HG02623 (cell line): Measurements from ENCODE around the gene PTGDS.

ENCODE experiments used
- ATAC-seq: cut with Tn5 transposase; IDR thresholded peaks from one replicate; pipeline ENCODE4 v1.9.1; 2021; ENCODE audit warnings: moderate library complexity; ENCODE audit not compliant: unreplicated experiment

Gene PTGDS

DNA sequence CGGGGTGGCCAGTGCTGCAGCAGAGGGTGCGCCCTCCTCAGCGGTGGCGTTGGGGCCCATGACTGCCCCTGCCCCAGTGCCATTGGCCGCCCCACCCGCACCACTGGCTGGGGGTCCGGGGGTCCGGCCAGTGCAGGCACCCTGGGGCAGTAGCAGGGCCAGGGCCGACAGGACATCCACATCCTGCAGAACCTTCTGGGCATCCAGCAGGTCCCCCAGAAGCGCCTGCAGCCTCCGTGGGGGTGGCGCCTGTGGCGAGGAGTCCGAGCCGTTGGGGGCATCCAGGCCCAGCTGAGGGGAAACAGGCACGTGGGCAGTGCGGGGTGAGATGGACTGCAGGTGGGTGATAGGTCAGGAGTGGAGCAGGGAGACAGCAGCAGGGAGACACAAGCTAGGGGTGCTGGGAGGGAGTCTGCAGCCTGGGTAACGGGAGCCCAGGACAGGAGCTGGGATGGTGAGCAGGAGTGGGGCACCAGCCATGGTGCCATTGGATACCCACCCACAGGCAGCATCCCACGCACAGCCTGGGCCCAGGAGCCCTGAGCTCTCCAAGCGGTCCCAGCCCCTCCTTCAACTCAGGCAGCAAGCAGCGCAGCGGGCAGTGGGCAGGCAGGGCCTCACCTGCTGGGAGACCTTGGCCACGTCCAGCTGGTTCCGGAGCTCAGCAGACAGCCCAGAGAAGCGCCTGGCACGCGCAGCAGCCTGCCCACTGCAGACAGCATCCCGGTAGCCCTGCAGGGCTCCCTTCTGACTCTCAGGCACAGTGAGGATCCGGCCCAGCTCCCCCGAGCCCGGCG is 43.7 kb downstream of the PTGDS start:
- no peak for ATAC-seq

DNA sequence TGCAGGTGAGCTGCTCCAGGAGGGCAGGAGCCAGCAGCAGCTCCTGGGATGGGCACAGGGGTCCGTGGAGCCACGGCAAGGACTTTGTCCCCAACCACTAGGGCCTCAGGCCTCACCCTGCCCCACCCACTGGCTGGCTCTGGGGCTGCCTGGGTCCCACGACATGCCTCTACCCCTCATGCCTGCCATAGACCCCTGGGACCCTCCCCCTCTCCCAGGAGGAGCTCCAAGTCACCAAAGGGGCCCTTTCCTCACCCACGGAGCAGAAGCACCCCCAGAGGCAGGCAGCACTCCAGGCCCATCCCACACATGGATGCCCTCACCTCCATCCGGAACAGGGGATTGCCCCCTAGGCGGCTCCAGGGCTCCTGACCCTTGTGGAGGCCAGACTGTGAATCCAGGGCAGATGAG is 44.3 kb downstream of the PTGDS start:
- ATAC-seq, result no peak

DNA sequence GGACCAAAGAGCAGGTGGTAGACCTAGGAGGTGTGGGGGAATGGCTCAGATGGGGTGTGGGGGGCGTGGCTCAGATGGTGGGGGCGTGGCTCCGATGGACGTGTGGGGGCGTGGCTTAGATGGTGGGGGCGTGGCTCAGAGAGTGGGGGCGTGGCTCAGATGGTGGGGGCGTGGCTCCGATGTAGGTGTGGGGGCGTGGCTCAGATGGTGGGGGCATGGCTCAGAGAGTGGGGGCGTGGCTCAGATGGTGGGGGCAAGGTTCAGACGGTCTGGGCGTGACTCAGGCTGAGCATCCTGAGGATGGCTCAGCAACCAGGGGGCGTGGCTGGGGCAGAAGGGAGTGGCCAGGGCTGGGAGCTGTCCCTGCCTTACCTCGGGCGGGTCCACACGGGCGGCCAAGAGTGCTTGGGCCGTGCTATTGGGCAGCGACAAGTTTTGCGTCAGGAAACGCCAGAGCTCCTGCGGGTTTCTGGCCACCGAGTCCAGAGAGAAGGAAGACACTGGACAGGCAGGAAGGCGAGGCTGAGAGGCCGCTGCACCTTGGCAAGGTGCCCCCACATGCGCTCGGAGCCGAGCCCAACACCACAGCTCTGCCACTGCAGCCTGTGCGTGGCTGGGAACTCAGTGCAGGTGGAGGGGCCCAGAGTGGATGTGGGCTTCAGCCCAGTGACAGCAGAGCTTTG is 44.8 kb downstream of the PTGDS start:
- no peak for ATAC-seq

DNA sequence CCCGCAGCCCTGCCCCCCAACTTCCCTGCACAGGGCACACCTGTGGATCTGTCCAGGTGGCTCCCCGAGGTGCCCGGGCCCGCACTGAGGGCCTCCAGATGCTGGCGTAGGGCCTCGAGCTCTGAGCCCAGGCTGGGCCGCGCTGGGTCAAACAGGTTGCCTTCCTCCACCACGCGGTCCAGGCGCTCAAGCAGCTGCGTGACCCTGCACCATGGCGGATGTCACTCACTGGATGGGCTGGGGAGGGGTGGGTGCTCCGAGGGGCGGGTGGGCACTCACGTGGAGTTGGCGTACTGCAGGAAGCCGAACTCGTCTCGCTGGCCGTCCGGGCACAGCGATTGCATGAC is 45.3 kb downstream of the PTGDS start:
- no peak for ATAC-seq

DNA sequence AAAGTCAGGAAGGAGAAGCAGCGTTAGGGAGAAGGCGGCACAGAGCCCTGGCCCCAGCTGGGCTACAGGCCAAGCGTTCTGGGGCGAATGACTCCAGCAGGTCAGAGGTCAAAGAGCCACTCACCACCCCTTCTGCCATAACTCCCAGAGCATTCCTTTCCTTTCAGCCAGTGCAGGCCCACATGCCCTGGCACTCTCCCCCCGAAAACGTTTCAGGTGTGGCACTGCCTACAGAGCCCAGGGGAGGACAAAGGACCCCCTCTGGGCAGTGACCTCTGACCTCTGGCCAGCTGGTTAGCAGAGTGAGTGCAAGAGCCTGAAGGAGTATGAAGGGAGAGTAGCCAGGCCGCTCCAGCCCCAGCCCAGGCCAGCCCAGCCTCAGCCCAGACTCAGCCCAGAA is 45.9 kb downstream of the PTGDS start:
- no peak for ATAC-seq

DNA sequence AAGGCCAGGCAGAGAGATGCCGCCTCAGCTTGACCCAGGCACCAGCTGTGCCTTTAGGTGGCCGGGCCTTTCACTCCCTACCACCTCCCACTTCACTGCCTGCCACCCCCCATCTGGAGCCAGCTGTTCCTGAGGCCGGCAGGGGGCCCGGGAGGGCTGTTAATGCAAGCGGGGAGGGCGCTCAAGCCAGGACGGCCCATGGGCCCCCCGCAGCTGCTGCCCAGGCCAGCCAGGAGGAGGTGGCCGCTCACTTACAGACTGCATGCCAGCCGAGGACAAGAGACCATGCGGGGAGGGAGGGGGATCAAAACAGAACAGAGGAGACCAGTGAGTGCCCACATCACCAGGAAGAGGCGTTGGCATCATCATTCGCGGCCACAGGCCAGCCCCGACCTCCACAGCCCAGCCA is 46.3 kb downstream of the PTGDS start:
- no peak for ATAC-seq

DNA sequence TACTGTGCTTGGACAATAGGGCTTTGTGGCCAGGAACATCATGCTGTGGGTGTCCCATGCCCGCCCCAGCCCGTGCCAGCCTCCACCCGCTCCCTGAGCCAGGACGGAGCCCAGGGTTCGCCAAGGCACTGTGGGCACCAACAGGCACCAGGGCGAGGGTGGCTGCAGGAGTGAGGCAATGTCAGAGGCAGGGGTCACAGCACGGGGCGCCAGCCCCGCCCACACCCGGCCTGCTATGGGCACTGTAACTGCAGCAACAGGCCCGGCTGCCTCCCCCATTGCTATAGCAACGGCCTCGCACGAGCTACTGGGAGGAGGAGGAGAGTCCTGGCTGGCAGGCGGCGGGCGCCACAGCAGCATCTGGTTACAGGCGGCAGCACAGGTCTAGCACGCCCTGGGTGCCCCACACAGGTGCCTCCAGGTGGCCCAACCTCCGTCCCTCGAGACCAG is 48.2 kb downstream of the PTGDS start:
- ATAC-seq, result no peak

DNA sequence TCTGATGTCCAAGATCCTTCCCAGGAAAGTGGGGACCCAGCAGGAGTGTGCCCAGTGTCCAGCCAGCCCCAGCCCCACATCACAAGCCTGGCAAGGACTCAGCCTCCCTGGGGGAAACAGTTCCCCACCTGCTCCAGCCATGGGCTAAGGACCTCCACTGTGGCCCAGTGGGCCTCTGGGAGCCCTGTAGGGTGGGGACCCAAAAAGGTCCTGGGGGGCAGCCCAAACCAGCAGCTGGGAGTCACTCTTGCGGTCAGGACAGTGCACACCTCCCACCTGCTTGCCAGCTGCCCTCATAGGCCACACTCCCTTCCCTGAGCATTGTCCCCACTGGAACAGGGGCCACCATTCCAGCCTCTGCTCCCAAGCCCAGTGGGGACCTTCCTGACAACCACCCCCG is 49.1 kb downstream of the PTGDS start:
- no peak for ATAC-seq

DNA sequence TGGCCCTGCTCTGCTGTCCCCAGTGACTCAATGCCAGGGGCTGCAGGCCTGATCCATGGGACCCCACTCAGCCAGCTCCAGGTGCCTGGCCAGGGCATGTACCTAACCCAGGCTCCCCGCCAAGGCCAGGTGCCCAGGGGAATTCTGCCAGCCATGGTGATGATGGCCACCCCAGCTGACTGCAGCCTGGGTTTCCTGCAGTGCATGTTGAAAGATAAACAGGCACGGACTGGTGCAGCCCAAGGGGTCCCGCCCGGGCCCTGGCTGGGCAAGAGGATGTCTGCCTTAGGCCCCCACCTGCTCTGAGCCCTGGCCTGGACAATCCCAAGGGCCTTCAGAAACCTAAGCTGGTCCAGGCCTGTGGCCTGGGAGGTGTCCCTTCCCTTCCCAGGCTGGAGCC is 49.5 kb downstream of the PTGDS start:
- no peak for ATAC-seq

DNA sequence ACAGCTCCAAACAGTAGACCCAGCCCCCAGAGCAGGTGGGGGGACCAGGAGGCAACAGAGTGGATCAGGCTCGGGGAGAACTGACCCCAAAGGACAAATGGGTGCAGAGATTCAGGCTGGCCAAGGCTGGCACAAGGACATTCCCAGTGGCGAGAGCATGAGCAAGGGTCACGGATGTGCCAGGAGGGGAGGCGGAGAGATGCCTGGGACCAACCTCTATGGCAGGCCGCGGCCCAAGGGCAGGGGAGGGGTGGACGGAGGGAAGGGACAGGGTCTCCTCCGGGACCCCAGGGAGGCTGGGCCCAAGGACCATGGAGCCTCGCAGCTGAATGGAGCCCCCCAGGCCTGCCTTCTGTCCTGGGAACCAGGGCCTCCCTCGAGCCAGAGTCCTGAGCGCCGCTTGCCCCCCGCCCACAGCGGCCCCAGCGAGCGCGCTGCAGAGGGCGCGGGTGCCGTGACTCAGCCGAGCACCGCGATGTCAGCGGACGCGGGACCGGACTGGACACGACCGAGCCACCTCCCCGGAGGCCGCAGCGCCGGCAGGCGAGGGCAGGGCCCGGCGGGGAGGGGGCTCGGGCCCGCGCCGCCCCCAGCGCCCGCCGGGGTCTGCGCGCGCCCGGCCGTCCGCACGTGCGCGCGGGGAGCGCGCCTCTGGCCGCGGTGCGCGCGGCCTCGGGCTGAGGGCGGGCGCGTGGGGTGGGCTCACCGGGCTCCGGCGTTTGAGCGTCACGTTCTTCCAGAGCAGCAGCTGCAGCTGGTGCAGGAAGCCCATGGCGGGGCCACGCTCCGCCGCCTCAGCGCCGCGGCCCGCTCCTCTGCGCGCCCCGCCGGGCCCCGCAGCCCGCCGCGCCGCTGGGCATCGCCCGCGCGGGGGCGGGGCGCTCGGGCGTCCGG is 50.3 kb downstream of the PTGDS start, which contains the start of gene ABCA2:
Gene ABCA2 (minus strand): TSS at position 869 of the 894 bp plus-strand sequence. CDS start 97 bp downstream, at position 772.
- ATAC-seq, result no peak

DNA sequence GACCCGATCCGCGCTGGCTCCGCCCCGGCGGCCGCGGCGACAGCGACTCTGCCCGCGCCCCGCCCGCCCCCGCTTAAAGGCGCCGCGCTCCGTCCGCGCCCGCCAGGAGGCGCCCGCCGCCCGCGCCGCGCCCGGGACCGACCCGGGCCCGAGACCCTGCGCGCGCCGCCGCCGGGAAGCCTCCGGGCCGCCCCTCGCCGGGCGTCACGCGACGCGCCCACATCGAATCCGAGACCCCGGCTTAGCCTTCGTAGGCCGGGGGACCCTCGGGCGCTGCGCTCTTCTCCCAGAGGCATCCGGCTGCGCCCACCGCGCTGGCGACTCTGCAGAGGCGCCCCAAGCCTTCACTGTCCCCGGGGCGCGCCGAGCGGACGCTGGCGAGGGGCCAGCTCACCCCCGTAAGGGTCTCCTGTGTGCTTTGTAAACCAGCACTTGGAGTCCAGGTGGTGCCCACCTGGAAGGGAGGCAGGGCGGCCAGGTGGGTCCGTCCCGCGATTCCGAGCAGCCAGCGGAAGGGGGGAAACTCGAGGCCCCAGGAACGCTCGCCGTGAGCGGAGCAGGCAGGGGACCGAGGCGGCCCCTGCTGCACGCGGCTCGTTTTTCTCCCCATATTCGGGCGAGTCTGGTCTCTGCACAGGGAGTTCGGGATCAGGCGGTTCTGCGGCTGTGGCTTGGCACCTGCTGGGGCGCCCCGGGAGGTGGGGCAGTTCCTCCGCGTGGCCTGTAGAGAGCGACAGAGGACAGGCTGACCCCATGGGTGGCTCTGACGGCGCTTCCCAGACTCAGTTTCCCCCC is 51.2 kb downstream of the PTGDS start:
- ATAC-seq, result no peak

DNA sequence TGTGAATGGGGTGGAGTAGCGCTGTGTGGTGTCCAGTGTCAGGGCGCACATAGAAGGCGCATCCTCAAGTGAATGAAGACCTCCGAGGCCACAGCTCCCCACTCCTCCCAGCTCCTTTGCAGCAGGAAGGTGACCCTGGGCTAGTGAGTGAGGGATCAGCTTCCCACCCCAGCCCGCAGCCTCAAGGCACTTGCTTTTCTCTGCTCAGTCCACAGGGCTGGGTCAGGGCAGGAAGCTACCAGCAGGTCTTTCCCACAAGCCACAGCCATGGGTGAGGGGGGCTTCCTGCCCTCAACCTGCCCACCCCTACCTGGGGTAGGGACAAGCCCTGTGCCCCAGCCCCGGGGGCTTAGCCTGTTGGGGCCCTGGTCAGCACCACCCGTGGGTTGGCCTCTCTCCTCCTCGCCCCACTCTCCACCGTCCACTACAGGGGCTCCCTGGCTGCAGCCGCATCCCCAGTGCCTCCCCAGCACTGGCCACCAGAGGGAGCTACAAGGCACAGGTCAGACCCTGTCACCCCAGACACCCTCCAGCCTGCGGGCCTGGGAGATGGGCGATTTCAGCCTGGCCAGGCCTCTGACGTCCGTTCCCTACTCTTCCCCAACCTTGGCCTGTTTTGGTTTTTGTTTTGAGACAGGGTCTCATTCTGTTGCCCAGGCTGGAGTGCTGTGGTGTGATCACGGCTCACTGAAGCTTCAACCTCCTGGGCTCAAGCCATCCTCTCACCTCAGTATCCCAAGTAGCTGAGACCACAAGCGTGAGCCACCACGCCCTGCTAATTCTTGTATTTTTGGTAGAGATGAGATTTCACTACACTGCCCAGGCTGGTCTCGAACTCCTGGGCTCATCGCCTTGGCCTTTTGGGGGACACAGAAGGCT is 52.0 kb downstream of the PTGDS start:
- no peak for ATAC-seq

DNA sequence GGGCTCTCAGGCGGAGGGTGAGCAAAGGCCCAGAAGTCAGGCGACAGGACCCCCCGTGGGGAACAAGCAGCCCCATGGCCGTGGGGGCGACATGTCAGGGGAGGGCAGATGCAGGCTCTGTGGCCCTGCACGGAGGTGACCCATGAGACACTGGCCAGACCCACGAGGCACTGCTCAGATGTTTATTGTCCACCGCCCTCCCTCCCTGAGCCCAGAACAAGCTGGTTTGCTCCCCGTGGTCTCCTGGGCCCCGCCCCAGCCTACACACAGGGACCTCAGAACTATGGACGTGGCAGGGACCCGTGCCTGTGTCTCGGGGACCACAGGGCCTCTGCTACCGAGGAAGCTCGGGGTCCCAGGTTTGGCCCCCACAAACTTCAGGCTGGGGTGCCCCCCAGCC is 52.7 kb downstream of the PTGDS start:
- no peak for ATAC-seq

DNA sequence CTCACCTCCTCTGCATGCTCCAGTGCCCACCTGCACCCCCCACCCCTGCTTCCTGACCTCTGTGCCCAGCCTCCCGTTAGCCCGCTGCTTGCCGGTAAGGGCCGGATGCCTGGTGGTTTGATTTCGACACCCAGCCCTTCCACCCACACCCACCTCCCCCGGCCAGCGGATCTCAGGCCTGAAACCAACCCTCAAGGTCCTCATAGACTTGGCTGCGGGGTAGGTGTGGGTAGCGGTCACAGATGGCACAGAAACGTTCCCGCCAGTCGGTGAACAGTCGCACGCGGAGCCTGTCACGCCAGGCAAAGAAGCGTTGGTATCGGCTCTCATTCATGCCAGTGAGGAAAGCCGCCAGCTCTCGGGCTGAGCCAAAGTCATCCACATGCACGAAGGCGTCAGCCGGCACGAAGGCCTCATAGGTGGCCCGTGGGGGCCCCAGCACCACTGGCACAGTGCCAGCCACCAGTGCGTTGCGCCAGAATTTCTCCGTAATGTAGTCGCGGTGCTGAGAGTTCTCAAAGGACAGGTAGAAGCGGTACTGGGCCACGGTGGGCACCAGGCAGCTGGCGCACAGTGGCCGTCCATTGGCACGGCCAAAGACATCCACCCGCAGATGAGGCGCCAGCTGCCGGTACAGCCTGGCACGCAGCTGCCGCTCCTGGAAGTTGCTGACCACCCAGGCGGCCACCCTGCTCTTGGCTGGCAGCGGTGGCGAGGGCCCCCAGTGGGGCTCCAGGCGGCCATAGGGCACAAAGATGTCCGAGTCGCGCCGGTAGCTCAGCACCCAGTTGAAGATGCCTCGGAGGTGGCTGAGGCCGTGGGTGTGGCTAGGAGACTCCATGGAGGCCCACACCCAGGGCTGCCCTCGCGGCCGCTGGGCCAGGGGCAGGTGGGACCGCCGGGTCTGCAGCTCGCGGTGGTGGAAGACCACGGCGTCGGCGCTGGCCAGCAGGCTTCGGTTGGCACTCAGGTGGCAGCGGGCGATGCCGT is 53.5 kb downstream of the PTGDS start:
- no peak for ATAC-seq
